ENCODE data around the gene CCDC141. TPM values are rescaled to one million over a fixed set of nuclear protein-coding genes. Genes with fewer than 3 reads are reported as not detected.
A peak's percentile ranks its signal among the peaks of the same experiment; 100 is the strongest.

CCDC141 gene
- total RNA-seq, 2 donors from 2014 or later, result 118 to 142 TPM

DNA sequence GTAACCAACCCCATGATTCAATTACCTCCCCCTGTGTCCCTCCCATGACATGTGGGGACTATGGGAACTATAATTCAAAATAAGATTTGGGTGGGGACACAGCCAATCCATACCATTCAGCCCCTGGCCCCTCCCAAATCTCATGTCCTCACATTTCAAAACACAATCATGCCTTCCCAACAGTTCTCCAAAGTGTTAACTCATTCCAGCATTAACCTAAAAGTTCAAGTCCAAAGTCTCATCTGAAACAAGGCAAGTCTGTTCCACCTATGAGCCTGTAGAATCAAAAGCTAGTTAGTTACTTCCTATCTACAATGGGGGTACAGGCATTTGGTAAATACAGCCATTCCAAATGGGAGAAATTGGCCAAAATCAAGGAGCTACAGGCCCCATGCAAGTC is 32.0 kb upstream of the CCDC141 start:
- Histone ChIP-seq H3K4me3 (ENCODE audit: low read length) (no peak overlapping the region), H3K9ac (ENCODE audit: extremely low read depth, low read length, poor library complexity, severe bottlenecking) (no peak overlapping the region), H3K27me3 (ENCODE audit: control insufficient read depth, insufficient read depth, low read length, poor library complexity, severe bottlenecking) (no peaks in the 10 kb centered on the region), H3K9me3 (ENCODE audit: control insufficient read depth, low read length) (peaks cover 11% of the 10 kb centered on the region), H3K36me3 (ENCODE audit: control insufficient read depth, insufficient read depth, low read length) (no peaks in the 10 kb centered on the region), H3K27ac (ENCODE audit: low read depth, low read length) (no peak overlapping the region), H3K4me1 (ENCODE audit: control insufficient read depth, insufficient read depth, low read length) (no peaks in the 10 kb centered on the region)
- no peak for DNase-seq
- Mint-ChIP-seq H3K36me3 (ENCODE audit: low read depth) (peaks cover 7% of the 10 kb centered on the region), H3K4me3 (no peak overlapping the region), H3K27me3 (ENCODE audit: insufficient read depth) (no peaks in the 10 kb centered on the region), H3K9me3 (peaks cover 49% of the 10 kb centered on the region), H3K4me1 (peaks cover 5% of the 10 kb centered on the region), H3K27ac (no peak overlapping the region)
- TF ChIP-seq, protein P1, sequence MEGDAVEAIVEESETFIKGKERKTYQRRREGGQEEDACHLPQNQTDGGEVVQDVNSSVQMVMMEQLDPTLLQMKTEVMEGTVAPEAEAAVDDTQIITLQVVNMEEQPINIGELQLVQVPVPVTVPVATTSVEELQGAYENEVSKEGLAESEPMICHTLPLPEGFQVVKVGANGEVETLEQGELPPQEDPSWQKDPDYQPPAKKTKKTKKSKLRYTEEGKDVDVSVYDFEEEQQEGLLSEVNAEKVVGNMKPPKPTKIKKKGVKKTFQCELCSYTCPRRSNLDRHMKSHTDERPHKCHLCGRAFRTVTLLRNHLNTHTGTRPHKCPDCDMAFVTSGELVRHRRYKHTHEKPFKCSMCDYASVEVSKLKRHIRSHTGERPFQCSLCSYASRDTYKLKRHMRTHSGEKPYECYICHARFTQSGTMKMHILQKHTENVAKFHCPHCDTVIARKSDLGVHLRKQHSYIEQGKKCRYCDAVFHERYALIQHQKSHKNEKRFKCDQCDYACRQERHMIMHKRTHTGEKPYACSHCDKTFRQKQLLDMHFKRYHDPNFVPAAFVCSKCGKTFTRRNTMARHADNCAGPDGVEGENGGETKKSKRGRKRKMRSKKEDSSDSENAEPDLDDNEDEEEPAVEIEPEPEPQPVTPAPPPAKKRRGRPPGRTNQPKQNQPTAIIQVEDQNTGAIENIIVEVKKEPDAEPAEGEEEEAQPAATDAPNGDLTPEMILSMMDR (conservative IDR thresholded peaks at IDR 0.05), result no peak

DNA sequence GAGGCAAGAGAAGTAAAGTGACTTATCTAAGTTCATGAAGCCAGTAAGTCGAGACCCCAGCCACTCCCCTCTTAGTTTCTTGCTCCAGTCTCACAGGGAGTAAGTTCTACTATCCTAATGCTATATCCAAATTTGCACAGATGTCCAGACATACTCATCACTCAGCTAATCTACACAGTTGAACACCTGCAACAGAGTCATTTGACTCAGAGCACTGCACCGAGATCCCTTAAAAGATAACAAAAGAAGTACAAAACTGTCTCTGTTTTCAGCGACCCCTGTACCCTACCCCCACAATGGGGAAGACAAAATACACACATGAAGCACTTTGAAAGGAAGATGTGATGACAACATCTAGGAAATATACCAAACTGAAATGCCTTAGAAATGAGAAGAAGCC is 22.6 kb upstream of the CCDC141 start:
- WGBS, 2 experiments (ENCODE audit: insufficient coverage in 1 of 2, insufficient read length in 1 of 2), result 95 to 100% methylated on average over 1 to 3 of the region's 3 CpGs
- H3K36me3 ChIP-seq (ENCODE audit: control insufficient read depth, insufficient read depth, low read length), result no peaks in the 10 kb centered on the region

DNA sequence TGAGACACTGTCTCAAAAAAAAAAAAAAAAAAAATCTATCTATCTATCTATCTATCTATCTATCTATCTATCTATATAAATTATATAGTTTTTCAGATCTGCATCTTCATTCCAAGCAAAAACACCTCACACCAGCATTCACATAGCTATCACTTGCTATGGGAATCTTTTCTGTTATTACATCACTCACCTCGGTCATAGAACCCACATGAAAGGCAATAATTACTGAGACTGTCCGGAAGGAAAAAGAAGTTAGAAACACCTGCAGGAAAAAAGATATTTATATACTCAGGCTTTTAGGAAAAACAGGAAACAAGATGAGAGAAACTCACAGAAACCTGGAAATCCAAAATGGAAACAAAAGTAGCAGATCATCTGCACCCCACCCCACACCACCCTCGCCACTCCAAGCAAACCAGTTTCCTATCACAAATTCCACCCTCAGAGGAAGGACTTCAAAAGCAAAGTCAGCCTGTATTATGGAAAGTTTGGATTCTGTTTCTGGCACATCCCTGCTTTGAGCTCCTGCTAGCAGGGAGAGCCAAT is 21.9 kb upstream of the CCDC141 start:
- Mint-ChIP-seq H3K9me3 (peaks cover 31% of the 10 kb centered on the region), H3K27me3 (ENCODE audit: insufficient read depth) (no peaks in the 10 kb centered on the region), H3K4me3 (no peak overlapping the region), H3K27ac (no peak overlapping the region), H3K36me3 (ENCODE audit: low read depth) (peaks cover 7% of the 10 kb centered on the region), H3K4me1 (no peaks in the 10 kb centered on the region)
- H3K9me3 ChIP-seq (ENCODE audit: control insufficient read depth, low read length), result peaks cover 36% of the 10 kb centered on the region
- H3K36me3 ChIP-seq (ENCODE audit: control insufficient read depth, insufficient read depth, low read length), result no peaks in the 10 kb centered on the region
- WGBS, 2 experiments (ENCODE audit: insufficient coverage in 1 of 2, insufficient read length in 1 of 2), result 87% methylated on average over 3 of the region's 3 CpGs; no CpG with 5 or more reads in 1 of the 2 experiments
- DNase-seq, result no peak
- H3K27ac ChIP-seq (ENCODE audit: low read depth, low read length), result no peak overlapping the region
- no peaks in the 10 kb centered on the region for H3K27me3 ChIP-seq (ENCODE audit: control insufficient read depth, insufficient read depth, low read length, poor library complexity, severe bottlenecking)
- no peaks in the 10 kb centered on the region for H3K4me1 ChIP-seq (ENCODE audit: control insufficient read depth, insufficient read depth, low read length)
- TF ChIP-seq, protein P1 (conservative IDR thresholded peaks at IDR 0.05), result no peak
- no peak overlapping the region for H3K9ac ChIP-seq (ENCODE audit: extremely low read depth, low read length, poor library complexity, severe bottlenecking)
- no peak overlapping the region for H3K4me3 ChIP-seq (ENCODE audit: low read length)

More for the DNA sequence above, 22.6 kb upstream of the CCDC141 start:
- no peak overlapping the region for H3K27ac ChIP-seq (ENCODE audit: low read depth, low read length)
- Mint-ChIP-seq H3K27ac (no peak overlapping the region), H3K36me3 (ENCODE audit: low read depth) (peaks cover 6% of the 10 kb centered on the region), H3K27me3 (ENCODE audit: insufficient read depth) (no peaks in the 10 kb centered on the region), H3K4me3 (no peak overlapping the region), H3K9me3 (peaks cover 30% of the 10 kb centered on the region), H3K4me1 (no peaks in the 10 kb centered on the region)
- H3K9ac ChIP-seq (ENCODE audit: extremely low read depth, low read length, poor library complexity, severe bottlenecking), result no peak overlapping the region
- H3K4me1 ChIP-seq (ENCODE audit: control insufficient read depth, insufficient read depth, low read length), result no peaks in the 10 kb centered on the region
- no peaks in the 10 kb centered on the region for H3K27me3 ChIP-seq (ENCODE audit: control insufficient read depth, insufficient read depth, low read length, poor library complexity, severe bottlenecking)
- H3K9me3 ChIP-seq (ENCODE audit: control insufficient read depth, low read length), result peaks cover 30% of the 10 kb centered on the region
- TF ChIP-seq, protein P1 (conservative IDR thresholded peaks at IDR 0.05), result no peak
- no peak for DNase-seq
- peak overlapping the region; percentile 26 for H3K4me3 ChIP-seq (ENCODE audit: low read length)
